H1 (cell line): Measurements from ENCODE around the gene PCBP4. TPM values are rescaled to one million over a fixed set of nuclear protein-coding genes. Genes with fewer than 3 reads are reported as not detected.

Experiments
- ATF3 ChIP-seq: IDR thresholded peaks from 2 replicates; pipeline ENCODE4 v1.6.1; 2011; ENCODE audit warnings: low read depth, mild to moderate bottlenecking, low read length; ENCODE audit not compliant: insufficient read depth
- CBX8 ChIP-seq: fragments of 300-800, 300-1000 bp; sonication (generic); IDR thresholded peaks from 2 replicates; pipeline ENCODE4 v1.7.1; 2016; ENCODE audit warnings: low read depth, low read length, borderline replicate concordance
- GTF2F1 ChIP-seq: IDR thresholded peaks from 2 replicates; pipeline ENCODE4 v1.6.1; 2012; ENCODE audit warnings: low read depth, low read length, improper control_type of control experiment, borderline replicate concordance
- KDM5A ChIP-seq: fragments of 200-600 bp; IDR thresholded peaks from 2 replicates; pipeline ENCODE4 v1.7.1; 2012; ENCODE audit warnings: mild to moderate bottlenecking, low read length, inconsistent platforms, mixed read lengths
- polyA plus RNA-seq, 7 experiments: library from polyadenylated mRNA; depleted of rRNA in 3 of 7; stranded (reverse) in 5 of 7; unstranded in 2 of 7; fragments of >200 nt in 5 of 7; fragments of 200-250 nt in 2 of 7; gene quantifications; 1 replicate in 5 of 7; 2 replicates in 1 of 7; 4 replicates in 1 of 7; pipeline versions ENCODE4 v1.2.1 to v1.2.3, GENCODE V29; 2011 to 2013; ENCODE audit warnings: missing spikeins in 2 of 7, mixed read lengths in 2 of 7
- total RNA-seq: library from RNA; stranded (reverse); fragmentation: NEBNext Ultra II Directional; extraction: Animal tissue kit (Norgen Biotek cat#: 25700); gene quantifications from 2 replicates; pipeline ENCODE4 v1.2.1, GENCODE V29; 2021

The PCBP4 gene
- total and polyA plus RNA-seq, 2 of the 8 experiments (the other 6 are each of a cell fraction or from before 2014, with no cell fraction given) = 16.4 to 34.1 TPM

DNA sequence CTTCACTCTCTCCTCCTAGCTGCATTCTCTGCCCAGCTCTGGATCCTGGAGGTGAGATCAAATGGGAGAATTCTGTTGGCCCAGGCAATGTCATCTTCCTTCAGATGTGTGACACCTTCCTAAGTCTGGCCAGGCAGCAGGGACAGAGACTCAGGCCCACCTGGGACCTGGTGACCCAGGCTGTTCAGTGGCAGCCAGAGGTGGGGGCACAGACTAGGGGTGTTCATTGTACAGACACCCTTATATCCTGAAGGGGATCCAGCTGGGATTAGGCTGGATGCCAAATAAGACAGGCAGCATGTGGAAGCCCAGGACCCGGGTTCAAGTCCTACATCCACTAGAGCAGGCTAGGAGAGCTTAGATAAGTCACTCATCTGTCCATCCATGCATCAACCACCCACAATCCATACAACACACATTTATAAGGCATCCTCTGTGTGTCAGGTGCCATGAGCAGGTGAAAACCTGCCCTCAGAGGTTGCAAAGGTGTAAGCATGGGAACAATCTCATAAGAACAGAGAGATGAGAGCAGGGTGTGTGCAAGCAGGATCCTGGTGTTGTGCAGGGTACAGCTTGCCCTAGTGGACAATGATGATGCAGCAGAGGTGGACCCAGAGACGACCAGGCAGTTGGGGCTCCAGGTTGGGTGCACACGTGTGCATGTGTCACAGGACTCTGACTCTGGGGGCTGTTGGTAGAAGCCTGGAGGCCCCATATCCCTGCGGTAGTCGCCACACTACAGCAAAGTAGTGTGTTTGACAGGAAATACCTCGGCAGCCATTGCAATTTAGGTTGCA, 46.7 kb upstream of the PCBP4 start (continued):
- TF ChIP-seq GTF2F1 (no peak), CBX8 (no peak), KDM5A (no peak), ATF3 (no peak)
- TF ChIP-seq, all 59 proteins: peak for 0
